ENCODE results near the gene C6orf118. TPM values are rescaled to one million over a fixed set of nuclear protein-coding genes. Genes with fewer than 3 reads are reported as not detected.

C6orf118 gene
- total RNA-seq, 1 donor: not detected

DNA sequence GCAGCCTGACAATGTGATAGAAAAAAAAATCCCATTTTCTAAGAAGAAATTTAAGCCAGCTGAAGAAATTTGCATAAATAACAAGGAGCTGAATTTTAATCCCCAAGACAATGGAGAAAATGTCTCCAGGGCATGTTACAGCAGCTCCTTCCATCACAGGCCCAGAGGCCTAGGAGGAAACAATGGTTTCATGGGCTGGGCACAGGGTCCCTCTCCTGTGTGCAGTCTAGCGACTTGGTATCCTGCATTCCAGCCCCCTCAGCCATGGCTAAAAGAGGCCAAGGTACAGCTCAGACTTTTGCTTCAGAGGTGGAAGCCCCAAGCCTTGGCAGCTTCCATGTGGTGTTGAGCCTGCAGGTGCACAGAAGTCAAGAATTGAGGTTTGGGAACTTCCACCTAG, 73.1 kb downstream of the C6orf118 start:
- Histone ChIP-seq H3K27ac (ENCODE audit: low read depth, low read length) (no peak overlapping the region), H3K79me2 (ENCODE audit: insufficient read depth, low read length) (no peaks in the 10 kb centered on the region), H3K9me3 (ENCODE audit: low read depth, low read length) (no peaks in the 10 kb centered on the region), H4K20me1 (ENCODE audit: insufficient read depth, low read length) (no peaks in the 10 kb centered on the region), H2AFZ (ENCODE audit: low read length) (no peak overlapping the region), H3K4me2 (ENCODE audit: insufficient read depth, low read length) (no peak overlapping the region), H3K27me3 (ENCODE audit: insufficient read depth, low read length) (no peaks in the 10 kb centered on the region), H3K4me1 (ENCODE audit: insufficient read depth, low read length) (peaks cover 7% of the 10 kb centered on the region), H3K4me3 (ENCODE audit: insufficient read depth, low read length) (no peak overlapping the region), H3K36me3 (ENCODE audit: insufficient read depth, low read length) (no peaks in the 10 kb centered on the region)
- TF ChIP-seq, protein P1, sequence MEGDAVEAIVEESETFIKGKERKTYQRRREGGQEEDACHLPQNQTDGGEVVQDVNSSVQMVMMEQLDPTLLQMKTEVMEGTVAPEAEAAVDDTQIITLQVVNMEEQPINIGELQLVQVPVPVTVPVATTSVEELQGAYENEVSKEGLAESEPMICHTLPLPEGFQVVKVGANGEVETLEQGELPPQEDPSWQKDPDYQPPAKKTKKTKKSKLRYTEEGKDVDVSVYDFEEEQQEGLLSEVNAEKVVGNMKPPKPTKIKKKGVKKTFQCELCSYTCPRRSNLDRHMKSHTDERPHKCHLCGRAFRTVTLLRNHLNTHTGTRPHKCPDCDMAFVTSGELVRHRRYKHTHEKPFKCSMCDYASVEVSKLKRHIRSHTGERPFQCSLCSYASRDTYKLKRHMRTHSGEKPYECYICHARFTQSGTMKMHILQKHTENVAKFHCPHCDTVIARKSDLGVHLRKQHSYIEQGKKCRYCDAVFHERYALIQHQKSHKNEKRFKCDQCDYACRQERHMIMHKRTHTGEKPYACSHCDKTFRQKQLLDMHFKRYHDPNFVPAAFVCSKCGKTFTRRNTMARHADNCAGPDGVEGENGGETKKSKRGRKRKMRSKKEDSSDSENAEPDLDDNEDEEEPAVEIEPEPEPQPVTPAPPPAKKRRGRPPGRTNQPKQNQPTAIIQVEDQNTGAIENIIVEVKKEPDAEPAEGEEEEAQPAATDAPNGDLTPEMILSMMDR (IDR thresholded peaks at IDR 0.05; ENCODE audit: extremely low read depth, low read depth, low read length): no peak
- no peak for DNase-seq (ENCODE audit: insufficient read length, low spot score, missing footprints)

DNA sequence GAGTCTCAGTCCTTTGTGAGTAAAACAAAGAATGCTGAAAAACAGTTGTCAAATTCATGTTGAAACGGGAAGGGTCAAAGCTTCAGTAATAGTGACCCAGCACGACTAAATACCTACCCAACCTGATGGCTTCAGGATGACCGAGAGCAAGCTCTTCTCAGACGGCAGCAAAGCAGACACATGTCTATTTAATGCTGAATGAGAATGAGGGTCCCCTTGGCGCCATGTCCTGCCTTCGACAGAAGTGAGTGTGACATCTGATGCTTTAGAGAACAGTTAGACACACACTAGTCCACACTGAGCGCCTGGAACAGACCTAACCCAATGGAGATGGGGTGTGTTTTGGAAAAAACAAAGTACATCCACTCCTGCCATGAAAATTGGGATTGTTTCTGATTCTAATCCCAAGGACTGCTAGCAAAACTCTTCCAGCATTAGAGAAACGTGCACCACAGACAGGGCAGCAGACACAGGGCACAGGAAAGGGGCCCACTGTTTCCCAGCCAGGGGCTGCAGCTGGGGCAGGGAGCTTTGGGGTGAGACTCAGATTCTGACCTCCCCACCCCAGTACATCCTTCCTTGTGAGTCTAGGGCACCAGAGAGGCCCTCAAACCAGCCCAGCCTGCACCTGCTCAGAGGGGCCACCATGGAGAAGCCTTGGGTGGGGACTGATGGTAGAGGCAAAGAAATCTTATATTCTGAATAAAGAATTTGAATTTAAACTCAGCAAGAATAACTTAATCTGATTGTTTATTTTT, 76.5 kb downstream of the C6orf118 start:
- H3K27ac ChIP-seq (ENCODE audit: low read depth, low read length): no peak overlapping the region
- no peak for DNase-seq (ENCODE audit: insufficient read length, low spot score, missing footprints)
- H3K9me3 ChIP-seq (ENCODE audit: low read depth, low read length): no peaks in the 10 kb centered on the region
- TF ChIP-seq, protein P1 (IDR thresholded peaks at IDR 0.05; ENCODE audit: extremely low read depth, low read depth, low read length): no peak
- H4K20me1 ChIP-seq (ENCODE audit: insufficient read depth, low read length): no peaks in the 10 kb centered on the region
- no peaks in the 10 kb centered on the region for H3K79me2 ChIP-seq (ENCODE audit: insufficient read depth, low read length)
- no peaks in the 10 kb centered on the region for H3K27me3 ChIP-seq (ENCODE audit: insufficient read depth, low read length)
- H2AFZ ChIP-seq (ENCODE audit: low read length): no peak overlapping the region
- H3K36me3 ChIP-seq (ENCODE audit: insufficient read depth, low read length): no peaks in the 10 kb centered on the region
- H3K4me3 ChIP-seq (ENCODE audit: insufficient read depth, low read length): no peak overlapping the region
- H3K4me2 ChIP-seq (ENCODE audit: insufficient read depth, low read length): no peak overlapping the region
- H3K4me1 ChIP-seq (ENCODE audit: insufficient read depth, low read length): peaks cover 10% of the 10 kb centered on the region

DNA sequence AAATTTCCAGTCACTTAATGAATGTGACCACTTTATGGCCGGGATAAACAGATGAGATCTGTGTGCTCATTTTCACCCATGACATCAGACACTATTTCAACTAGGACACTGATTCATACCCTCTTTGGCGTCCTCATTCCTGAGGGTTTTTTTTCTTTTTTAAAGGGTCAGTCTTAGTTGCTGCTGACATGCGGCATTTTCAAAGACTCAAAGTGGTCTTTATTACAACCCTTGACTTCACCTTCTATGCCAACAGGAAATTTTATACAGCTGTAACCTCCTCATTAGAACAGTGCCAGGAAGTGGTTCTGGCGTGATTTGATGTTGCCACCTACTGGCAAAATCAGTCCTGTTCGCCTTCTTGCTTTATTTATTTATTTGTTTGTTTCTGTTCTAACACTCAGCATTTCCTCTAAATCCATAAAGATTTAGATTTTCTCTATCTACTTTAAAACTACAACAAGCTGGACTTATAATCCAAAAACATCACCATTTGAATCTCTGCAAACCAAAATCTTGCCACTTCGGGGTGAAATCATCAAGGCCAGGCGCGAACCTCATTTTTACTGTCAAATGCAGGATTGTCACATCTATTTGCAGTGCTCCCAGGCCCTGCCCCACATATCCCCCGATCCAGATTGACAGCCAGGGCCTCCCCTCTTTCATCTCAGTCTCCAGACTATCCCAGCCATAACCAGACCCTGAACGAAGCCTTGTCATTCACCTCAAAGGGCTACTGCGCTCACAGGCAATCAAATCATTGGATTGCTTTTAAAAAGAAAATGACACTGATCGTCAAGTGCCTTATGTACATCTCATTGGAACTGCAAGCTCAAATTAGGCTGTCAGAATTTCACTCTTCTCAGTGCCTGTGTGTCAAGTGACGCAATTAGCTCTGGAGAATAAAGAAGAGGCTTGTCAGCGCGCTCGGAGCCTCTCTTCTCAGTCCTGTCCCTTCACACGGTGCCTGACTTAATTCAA, 77.5 kb downstream of the C6orf118 start:
- H3K27ac ChIP-seq (ENCODE audit: low read depth, low read length): no peak overlapping the region
- peak overlapping the region; percentile 18 for H3K4me3 ChIP-seq (ENCODE audit: insufficient read depth, low read length)
- DNase-seq (ENCODE audit: insufficient read length, low spot score, missing footprints): peak; percentile 52
- H3K79me2 ChIP-seq (ENCODE audit: insufficient read depth, low read length): no peaks in the 10 kb centered on the region
- H3K4me2 ChIP-seq (ENCODE audit: insufficient read depth, low read length): peak overlapping the region; percentile 63
- H3K36me3 ChIP-seq (ENCODE audit: insufficient read depth, low read length): no peaks in the 10 kb centered on the region
- no peaks in the 10 kb centered on the region for H3K9me3 ChIP-seq (ENCODE audit: low read depth, low read length)
- H4K20me1 ChIP-seq (ENCODE audit: insufficient read depth, low read length): no peaks in the 10 kb centered on the region
- H3K4me1 ChIP-seq (ENCODE audit: insufficient read depth, low read length): peaks cover 19% of the 10 kb centered on the region
- H3K27me3 ChIP-seq (ENCODE audit: insufficient read depth, low read length): no peaks in the 10 kb centered on the region
- peak overlapping the region; percentile 73 for H2AFZ ChIP-seq (ENCODE audit: low read length)
- TF ChIP-seq, protein P1 (IDR thresholded peaks at IDR 0.05; ENCODE audit: extremely low read depth, low read depth, low read length): peak; percentile 80

DNA sequence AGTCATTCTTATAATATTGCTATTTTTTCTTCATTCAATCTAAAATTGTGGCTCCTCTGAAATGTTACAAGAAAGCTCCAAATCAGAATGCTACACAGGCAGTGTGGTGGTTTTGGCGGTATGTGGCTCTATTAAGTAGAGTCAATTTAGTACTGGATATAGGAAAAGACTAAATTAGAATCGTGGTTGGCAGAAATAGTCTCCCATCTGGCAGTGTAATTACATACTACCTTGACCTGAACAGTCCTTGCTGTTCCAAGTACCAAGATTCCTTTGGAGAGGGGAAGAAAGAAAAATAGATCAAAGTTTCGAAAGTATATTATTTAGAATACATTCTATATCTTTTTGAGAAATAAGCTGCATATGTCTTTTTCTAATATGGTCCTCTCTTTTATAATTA, 78.2 kb downstream of the C6orf118 start:
- TF ChIP-seq, protein P1 (IDR thresholded peaks at IDR 0.05; ENCODE audit: extremely low read depth, low read depth, low read length): no peak
- Histone ChIP-seq H3K4me3 (ENCODE audit: insufficient read depth, low read length) (no peak overlapping the region), H2AFZ (ENCODE audit: low read length) (no peak overlapping the region), H3K4me1 (ENCODE audit: insufficient read depth, low read length) (peaks cover 19% of the 10 kb centered on the region), H4K20me1 (ENCODE audit: insufficient read depth, low read length) (no peaks in the 10 kb centered on the region), H3K4me2 (ENCODE audit: insufficient read depth, low read length) (no peak overlapping the region), H3K27ac (ENCODE audit: low read depth, low read length) (no peak overlapping the region), H3K9me3 (ENCODE audit: low read depth, low read length) (no peaks in the 10 kb centered on the region), H3K36me3 (ENCODE audit: insufficient read depth, low read length) (no peaks in the 10 kb centered on the region), H3K79me2 (ENCODE audit: insufficient read depth, low read length) (no peaks in the 10 kb centered on the region), H3K27me3 (ENCODE audit: insufficient read depth, low read length) (no peaks in the 10 kb centered on the region)
- no peak for DNase-seq (ENCODE audit: insufficient read length, low spot score, missing footprints)

All from osteoblast (primary cell).